Kidney capillary endothelial cell (primary cell): ENCODE measurements around the gene ETFB.
A peak's percentile ranks its signal among the peaks of the same experiment; 100 is the strongest.

Source experiments
- DNase-seq: peaks from one replicate; pipeline ENCODE4 v3.0.0-alpha.2; 2018; ENCODE audit warnings: low spot score

The ETFB gene

DNA sequence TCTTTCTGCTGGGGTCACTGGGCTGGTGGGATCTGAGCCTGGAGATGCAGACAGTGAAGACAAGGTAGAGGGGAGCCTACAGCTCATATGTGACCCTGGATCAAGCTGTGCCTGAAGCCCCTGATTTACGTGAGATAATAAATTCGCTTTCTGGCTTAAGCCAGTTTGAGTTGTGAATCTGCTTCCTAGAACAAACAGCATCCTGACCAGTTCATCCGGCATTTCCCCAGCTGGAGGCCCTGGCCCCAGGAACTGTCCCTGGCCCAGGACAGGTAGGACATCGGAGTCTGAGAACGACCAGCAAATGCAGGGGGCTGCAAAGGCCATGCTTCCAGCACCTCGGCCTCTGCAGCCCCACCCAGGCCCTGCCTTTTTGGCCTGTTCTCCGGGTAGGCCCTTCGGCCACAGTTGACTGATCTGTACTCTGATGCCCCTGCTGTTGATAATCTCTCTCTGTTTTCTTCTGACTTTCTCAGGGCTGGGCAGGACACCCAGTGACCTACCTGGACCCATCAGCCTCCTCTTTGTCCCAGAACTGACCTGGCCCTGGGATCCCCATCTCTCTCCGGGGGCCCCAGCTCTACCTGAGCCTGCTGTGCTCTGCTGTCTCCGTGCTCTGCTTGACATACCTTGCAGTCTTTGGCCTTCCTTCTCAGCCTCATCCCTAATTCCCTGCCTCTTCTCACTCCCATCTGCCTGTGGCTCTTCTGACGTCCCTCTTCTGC lies 14.8 kb downstream of the ETFB start:
- DNase-seq, result no peak

DNA sequence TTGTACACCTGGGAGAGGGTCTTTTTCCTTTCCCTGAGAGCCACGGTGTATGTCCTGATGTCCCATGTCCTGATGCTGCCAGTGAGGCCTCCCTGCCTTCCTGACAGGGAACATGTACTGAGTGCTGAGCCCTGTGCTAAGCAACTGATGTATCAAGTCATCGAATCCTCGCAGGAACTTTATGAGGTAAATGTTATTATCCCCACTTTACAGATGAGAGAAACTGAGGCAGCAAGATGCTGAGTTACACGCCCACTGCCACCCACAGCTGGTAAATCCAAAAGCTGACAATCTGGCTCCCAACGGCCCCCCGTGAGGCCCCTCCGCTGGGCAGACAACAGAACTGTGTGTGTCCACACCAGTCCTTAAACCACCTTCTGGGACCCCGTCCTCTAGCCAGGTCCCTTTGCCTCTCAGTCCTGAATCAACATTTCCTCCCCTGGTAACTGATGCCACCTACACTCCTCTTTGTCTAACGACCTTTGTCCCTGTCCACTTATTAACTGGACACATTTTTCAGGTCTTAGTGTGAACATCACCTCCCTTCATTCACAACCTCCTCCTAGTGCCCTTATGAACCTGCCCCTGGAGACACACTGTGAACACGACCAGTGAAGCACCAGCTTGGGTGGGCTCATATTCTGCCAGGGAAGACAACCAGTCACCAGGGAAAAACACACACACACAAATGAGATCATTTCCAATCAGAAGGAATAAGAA lies 18.8 kb downstream of the ETFB start:
- DNase-seq, result no peak

DNA sequence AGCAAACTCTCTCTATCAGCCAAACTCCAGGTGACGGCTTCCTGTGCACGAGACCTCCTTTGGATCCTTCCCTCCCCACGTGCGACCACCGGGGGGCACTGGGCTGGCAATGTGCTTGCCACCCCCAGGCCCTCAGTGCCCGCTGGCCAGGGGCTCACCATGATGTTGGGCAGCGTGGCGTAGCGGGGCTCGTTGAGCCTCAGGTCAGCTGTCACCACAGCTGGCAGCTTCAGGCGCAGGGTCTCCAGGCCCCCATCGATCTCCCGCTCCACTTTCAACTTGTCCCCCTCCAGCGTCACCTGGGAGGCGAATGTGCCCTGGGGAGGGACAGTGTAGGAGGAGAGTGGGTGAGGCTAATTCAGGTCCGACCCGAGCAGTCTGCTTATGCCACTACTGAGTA lies 19.4 kb downstream of the ETFB start:
- no peak for DNase-seq

DNA sequence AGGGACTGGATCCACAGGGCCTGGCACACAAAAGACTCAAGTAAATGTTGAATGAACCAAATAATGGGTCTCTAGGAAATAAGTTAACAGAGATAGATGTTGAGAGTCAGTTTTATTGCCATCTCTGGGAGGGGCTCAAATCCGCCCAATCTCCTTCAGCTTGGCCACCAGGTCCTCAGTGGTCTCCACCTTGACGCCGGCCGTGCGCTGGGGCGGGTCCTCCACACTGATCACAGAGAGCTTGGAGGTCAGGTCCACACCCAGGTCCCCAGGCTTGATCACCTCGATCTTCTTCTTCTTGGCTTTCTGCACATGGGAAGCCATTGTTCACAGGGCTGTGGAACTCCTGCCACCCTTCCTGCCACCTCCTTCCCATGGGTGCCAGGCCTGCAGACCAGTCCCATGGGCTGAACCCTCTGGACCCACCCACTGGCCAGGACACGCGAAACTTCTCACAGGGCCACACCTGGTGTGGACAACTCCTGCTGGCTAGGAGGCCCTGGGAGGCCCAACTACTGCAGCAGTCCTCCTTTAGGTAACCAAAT lies 21.0 kb downstream of the ETFB start:
- DNase-seq, result no peak

DNA sequence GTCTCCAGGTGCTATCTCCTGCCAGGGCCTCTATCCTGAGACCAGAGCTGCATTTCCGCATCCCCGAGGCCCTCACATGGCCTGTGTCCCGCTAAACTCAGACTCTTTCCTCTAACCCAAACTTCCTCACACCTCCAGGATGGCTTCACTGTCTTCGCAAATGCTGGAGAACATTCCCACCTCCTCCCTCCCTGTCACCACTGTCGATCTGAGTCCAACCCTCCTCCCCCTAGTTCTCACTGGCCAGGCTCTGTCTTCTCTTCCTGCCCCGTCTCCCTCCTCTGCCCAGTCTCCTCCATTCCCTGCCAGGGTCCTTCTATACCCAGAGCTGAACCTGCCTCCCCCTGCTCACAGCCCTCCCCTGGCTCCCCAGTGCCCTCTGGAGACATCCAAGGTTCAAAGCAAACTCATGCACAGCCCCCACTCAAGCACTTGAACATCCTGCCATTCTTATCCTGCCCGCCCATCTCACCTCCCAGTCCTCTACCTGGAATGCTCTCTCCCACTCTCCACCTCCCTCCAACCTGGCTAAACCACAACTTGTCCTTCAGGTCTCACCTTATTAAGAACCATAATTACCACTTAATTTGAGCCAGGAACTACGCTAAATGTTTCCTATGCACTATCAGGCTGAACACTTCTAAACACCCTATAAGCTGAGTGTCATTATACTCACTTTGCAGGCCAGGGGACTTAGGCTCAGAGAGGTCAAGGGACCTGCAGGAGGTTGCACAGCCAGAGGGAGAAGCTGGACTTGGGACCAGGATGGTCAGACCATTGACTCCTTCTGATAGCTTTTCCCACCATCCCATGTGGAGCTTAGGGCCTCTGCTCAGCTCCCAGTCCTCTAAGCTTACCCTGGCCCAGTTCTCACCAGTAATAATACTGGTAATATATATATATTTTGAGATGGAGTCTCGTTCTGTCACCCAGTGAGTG lies 23.3 kb downstream of the ETFB start:
- DNase-seq, result no peak

DNA sequence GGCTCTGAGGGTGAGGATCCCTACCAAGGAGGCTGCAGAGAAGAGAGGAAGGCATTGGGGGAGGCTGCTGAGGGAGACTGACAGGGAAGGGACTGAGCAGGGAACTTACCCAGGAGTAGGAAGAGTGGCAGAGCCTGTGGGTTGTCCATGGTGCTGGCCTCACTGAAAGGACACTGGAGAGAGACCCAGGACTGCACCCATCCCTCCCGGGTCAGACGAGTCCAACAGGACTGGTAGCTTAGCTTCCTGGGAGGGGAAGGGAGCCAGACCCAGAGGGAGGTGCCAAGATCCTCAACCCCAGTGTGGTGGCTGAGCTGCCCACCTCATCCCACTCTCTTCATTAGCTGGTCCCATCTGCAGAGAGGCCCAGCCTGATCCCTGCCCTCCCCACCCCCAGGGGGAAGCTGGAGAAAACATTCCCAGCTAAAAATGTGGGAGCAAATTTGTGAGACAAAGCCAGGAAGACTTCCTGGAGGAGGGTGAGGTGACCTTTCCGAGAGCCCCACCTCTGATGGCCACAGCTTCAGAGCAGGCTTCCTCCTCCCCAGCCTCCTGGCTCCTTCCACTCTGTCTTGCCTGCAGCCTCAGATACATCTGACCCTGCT lies 24.1 kb downstream of the ETFB start, which contains the start of gene VSIG10L:
Gene VSIG10L (minus strand): TSS at position 164 of the 605 bp plus-strand sequence. CDS start 15 bp downstream, at position 149.
- no peak for DNase-seq

DNA sequence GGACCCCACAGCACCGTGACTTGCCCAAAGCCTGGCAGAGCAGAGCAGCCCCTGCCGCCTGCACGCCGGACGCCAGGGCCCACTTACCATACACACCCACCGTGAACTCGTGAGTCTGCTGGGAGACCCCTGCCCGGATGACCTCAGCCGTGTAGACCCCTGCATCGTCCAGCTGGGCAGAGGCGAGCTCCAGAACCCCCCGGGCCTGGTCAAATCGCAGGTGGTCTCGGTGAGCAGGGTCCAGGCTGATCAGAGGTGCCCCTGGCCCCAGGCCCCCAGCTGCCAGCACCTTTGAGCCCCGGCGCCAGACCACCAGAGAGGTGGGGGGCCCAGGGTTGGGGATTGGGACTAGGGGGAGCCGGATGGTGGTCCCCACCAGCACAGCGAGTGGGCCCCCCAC lies 25.1 kb downstream of the ETFB start:
- no peak for DNase-seq

DNA sequence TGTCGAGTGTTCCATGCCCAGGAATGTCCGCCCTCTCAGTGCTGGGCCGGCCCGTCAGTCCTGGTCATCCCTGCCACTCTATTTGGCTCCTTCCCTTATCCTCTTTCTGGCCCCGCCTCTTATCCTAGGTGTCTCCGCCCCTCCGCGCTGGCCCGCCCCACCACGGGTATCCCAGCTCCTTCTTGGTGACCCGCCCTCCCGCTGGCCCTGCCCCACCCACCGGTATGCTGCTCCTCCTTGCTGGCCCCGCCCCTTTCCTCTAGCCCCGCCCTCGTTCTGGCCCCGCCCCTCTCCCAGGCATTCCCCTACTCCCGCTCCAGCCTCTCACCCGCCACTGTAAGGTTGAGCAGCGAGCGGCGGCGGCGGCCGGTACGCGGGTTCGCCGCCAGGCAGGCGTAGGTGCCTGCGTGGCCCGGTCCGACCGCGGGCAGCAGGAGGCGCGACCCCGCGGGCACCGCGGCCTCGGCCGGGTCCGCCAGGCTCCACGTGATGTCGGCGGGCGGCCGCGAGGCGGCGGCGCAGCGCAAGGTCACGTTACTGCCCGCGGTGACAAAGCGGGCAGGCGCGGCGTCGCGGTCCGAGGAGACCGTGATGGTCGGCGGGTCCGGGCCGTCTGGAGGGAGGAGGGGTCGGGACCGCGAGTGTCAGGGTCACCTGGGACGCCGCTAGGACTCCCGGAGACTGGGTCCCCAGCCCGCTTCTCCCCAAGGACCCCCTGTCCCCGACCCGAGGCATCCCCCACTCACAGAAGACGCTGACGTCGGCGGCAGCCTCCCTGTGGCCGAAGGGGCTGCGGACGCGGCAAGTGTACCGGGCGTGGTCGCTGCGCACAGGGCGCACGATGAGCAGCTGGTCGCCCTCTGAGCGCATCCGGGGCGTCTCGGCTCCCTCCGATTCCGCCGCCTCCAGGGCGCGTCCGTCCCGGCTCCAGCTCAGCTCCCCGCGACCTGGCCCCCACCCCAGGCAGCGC lies 26.2 kb downstream of the ETFB start:
- DNase-seq, result peak; percentile 91

DNA sequence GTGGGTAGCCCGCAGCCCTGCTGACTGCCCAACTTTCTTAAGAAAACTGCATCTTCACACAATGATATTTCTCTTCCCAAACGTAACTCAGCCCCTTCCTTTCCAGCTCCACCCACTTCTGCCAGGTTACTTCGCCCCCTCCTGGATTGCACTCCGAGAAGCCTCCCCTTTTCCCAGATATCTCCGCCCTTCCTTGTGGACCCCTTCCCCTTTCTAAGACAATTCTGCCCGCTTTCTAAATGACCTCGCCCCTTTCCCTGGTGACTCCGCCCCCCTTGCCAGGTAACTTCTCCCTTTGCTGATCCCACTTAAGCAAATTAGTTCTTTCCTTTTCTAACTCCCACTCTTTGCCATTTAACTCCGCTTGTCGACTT lies 26.9 kb downstream of the ETFB start:
- DNase-seq, result no peak

DNA sequence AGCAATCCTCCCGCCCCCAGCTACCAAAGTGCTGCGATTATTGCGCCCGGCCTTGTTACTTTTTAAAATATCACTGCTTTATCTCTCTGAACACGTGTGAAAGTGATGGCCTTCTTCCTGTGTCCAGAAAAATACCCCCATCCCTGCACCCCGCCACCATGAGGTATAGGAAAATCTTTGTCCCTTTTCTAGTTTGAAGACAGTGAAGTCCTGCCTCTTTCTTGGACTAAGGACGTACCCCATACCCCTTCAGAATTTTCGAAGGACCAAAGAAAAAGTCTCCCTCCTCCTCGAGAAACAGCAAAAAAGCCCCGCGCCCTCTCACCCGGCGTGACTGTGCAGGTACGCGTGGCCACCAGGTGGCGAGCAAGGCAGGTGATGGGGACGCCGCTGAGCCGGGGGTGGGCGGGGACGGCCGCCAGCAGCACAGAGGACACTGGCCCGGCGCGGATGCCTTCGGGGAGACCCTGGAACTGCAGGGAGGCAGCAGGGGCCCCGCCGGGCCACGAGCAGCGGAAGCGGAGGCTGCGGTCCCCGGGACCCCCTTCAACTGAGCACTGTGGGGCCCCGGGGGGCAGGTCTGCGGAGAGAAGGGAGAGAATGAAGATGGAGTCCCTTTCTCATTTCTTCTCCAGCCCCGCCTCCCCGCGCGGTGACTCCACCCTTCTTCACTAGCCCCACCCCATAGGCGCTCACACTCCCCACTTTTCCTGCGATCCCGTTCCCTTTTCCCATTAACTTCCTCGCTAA lies 27.4 kb downstream of the ETFB start:
- DNase-seq, result peak; percentile 62

DNA sequence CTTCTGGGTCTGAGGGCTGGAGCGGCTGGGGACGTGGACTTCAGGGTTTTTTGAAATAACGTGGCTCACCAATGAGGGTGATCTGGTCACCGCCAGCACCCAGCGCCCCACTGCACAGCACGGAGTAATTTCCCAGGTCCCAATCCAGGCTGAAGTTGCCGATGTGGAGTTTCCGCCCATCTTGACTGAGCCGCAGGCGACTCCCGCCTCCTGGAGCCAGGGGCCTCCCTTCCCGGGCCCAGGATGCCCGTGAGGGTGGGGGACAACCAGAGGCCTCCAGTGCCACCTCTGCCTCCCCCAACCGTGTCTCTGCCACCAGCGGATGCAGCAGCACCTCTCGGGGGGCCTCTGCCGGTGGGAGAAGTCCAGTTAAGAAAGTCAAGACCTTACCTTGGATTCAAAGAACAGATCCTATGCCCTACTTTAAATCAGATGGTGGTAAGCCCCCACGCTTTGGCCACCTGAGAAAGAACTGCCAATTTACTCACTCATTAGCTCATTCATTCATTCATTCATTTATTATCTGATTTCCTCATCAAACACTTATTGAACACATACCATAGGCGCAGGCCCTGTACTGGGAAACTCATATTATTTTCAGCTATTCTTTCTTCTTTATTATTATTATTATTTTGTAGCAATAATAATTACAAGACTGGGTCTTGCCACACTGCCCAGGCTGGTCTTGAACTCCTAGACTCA lies 28.2 kb downstream of the ETFB start:
- DNase-seq, result no peak

DNA sequence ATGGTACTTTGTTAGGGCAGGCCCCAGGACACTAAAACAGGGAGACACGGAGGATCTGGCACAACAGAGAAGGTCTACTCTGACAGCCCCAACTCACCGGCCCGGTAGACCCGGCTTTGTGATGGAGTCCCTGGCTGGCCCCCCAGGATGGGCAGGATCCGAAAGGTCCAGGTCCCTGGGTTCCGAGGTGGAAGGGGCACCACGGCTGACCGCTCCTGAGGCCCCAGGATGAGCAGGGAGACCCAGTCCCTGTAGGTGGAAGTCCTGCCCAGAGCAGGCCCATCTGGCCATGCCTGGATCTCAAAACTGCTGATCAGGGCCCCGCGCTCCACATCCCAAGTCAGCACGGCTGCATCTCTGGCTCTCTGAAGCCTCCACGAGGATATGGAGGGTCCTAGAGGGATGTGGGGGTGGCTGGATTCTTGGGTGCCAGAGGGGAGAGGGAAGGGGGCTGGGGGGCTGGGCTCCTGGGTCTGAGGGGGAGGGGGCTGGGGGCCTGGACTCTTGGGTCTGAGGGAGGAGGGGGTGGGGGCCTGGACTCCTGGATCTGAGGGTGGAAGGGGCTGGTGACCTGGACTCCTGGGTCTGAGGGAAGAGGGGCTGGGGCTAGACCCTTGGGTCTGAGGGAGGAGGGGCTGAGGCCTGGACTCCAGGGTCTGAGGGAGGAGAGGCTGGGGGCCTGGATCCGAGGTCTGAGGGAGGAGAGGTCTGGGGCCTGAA lies 28.9 kb downstream of the ETFB start:
- DNase-seq, result no peak

DNA sequence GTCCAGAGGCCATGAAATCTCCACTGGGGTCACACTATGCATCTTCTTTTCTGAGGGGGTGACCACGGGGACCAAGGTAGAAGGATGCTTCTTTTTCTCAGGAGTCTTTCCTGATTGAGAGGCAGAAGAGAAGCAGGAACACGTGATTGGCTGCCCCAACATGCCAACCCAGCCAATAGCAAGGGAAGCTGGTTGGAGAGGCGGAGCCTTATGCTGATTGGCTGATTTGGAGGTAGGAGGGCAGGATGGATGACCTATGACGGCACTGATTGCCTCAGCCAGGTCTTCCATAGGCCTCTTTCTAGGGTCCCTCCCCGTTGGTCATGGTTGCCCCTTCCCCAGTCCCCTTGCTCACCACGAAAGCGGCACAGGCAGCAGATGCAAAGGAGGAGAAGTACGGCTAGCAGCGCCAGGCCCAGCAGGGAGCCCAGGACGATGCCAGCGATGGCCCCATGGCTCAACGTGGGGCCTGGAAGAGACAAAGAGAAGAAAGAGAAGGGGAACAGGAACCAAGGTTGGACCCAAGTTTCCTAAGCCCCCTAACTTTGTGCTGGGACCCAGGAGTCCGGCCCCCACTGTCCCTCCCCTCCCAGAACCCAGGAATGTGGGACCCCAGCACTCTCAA lies 32.2 kb downstream of the ETFB start:
- DNase-seq, result no peak

DNA sequence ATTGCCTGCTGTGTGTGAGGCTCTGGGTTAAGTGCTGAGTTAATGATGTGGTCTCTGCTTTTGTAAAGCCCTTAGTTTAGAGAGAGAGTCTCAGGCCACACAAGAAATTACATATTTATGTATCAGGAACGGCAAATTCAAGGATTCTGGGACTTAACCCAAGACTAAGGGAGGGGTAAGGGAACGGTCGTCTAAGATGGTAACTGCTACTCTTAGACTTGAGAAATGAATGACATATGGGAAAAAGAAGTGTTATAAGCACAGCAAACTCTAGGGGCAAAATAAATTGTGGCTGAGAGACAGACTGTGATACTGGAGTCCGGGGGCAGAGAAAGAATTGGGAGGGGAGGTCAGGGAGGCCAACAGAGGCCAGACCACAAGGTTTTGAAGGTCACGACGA lies 34.5 kb downstream of the ETFB start:
- no peak for DNase-seq

DNA sequence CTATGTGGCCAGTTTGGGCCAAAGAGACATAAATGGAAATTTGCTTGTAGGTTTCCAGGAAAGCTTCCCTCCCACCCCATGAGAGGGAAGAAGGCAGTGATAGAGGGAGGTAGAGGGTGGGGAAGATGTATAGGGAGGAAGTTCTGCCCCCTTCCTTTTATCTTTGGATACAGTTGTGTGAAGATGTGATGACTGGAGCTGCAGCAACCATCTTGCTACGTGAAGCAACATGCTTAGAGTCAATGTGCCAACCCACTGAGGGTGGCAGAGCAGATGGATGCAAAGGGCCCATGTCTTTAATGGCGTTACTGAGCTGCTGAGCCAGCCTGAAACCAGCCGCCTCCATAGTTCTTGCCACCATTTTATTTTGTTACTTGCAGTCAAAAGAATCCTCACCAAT lies 35.0 kb downstream of the ETFB start:
- DNase-seq, result no peak

DNA sequence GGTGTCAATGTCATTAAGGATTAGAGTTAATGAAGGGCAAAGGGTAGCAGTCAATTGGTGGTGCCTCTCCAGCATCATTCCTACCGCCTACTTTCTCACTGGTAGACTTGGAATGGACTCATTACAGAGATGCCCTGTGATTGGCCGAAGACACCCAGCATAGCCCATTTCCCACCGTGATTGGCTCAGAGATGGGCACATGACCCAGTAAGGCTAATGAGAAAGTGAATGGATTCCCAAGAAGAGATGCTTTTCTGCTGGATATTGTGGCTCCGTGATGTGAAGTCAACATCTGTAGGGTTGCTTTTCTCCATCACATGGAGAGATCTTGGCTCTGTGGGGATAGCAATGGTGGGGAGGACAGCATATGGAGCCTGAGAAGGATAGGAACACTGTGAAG lies 35.8 kb downstream of the ETFB start:
- no peak for DNase-seq

DNA sequence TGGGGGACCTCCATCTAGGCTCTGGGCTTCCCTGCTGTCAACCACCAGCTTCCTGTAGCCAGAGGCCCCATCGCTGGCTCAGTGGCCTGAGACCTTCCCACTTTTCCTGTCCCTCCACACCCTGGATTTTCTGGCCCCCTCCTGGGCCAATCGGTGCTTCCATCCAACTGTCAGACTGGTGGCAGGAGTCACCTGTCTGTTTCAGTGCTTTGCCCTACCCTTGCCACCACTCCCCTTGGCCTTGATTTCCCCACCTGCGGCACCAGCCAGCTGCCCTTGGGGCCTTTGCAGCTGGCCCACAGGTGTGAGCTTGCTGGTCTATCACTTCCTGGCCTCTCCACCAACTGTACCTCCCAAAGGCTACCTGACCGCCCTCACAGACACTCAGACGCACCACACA lies 36.8 kb downstream of the ETFB start:
- no peak for DNase-seq
